OCI-LY3 (cell line): ENCODE measurements around the gene SLC38A1.

Source experiments
- EZH2phosphoT487 ChIP-seq: fragments of 200-600 bp; shearing (Covaris generic); IDR thresholded peaks from 2 replicates; pipeline ENCODE4 v1.6.1; 2018; ENCODE audit warnings: antibody characterized with exemption, mixed run types, low read depth
- TF ChIP-seq, protein P1 (sequence below): fragments of 200-600, 300-600 bp; sonication (generic); IDR thresholded peaks from 2 replicates; pipeline ENCODE4 v1.5.1; 2014; ENCODE audit warnings: antibody characterized with exemption, low read length, low read depth

- TF ChIP-seq, protein P1, sequence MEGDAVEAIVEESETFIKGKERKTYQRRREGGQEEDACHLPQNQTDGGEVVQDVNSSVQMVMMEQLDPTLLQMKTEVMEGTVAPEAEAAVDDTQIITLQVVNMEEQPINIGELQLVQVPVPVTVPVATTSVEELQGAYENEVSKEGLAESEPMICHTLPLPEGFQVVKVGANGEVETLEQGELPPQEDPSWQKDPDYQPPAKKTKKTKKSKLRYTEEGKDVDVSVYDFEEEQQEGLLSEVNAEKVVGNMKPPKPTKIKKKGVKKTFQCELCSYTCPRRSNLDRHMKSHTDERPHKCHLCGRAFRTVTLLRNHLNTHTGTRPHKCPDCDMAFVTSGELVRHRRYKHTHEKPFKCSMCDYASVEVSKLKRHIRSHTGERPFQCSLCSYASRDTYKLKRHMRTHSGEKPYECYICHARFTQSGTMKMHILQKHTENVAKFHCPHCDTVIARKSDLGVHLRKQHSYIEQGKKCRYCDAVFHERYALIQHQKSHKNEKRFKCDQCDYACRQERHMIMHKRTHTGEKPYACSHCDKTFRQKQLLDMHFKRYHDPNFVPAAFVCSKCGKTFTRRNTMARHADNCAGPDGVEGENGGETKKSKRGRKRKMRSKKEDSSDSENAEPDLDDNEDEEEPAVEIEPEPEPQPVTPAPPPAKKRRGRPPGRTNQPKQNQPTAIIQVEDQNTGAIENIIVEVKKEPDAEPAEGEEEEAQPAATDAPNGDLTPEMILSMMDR: no peak
- TF ChIP-seq EZH2phosphoT487: no peak
These were observed 94.7 kb downstream of the SLC38A1 start for GRCh38 chr12:46174061-46174662.
